GM18907 (cell line): ENCODE data around the gene QKI.
"Not testable (repeated sequence)": the region's sequence is repeated elsewhere in the genome, so short reads cannot be mapped to it uniquely, and the experiment has no call there.

ENCODE experiments used
- ATAC-seq: cut with Tn5 transposase; IDR thresholded peaks from one replicate; pipeline ENCODE4 v1.9.1; 2021; ENCODE audit warnings: mild to moderate bottlenecking, moderate library complexity; ENCODE audit not compliant: unreplicated experiment

The QKI gene

GRCh38 chr6:163438298-163438939, 23.9 kb downstream of the QKI start:
- no peak for ATAC-seq

- peak; percentile 75 for ATAC-seq
Observed at GRCh38 chr6:163438940-163439335, 24.4 kb downstream of the QKI start.

- ATAC-seq = not testable (repeated sequence)
Observed at GRCh38 chr6:163439390-163439789, 24.9 kb downstream of the QKI start.

- ATAC-seq = no peak
Observed at GRCh38 chr6:163439997-163440396, 25.5 kb downstream of the QKI start.

- ATAC-seq = no peak
Observed at GRCh38 chr6:163442336-163442735, 27.8 kb downstream of the QKI start.

GRCh38 chr6:163444077-163444476, 29.6 kb downstream of the QKI start:
- ATAC-seq = no peak

- ATAC-seq = no peak
Observed at GRCh38 chr6:163446549-163446948, 32.0 kb downstream of the QKI start.

GRCh38 chr6:163449076-163449475, 34.6 kb downstream of the QKI start:
- ATAC-seq = no peak

GRCh38 chr6:163454425-163454824, 39.9 kb downstream of the QKI start:
- no peak for ATAC-seq

GRCh38 chr6:163455552-163455951, 41.0 kb downstream of the QKI start:
- no peak for ATAC-seq

GRCh38 chr6:163457637-163458561, 43.4 kb downstream of the QKI start:
- peak; percentile 31 for ATAC-seq

- ATAC-seq = no peak
Observed at GRCh38 chr6:163459007-163459406, 44.5 kb downstream of the QKI start.

GRCh38 chr6:163459536-163459935, 45.0 kb downstream of the QKI start:
- no peak for ATAC-seq

- peak; percentile 90 for ATAC-seq
Observed at GRCh38 chr6:163460307-163460782, 45.8 kb downstream of the QKI start.

GRCh38 chr6:163461696-163462095, 47.2 kb downstream of the QKI start:
- ATAC-seq = peak; percentile 35

GRCh38 chr6:163463180-163463579, 48.7 kb downstream of the QKI start:
- no peak for ATAC-seq

- no peak for ATAC-seq
Observed at GRCh38 chr6:163463795-163464194, 49.3 kb downstream of the QKI start.

GRCh38 chr6:163466839-163467390, 52.4 kb downstream of the QKI start:
- ATAC-seq = no peak

- no peak for ATAC-seq
Observed at GRCh38 chr6:163468738-163469137, 54.2 kb downstream of the QKI start.

GRCh38 chr6:163469459-163469985, 55.0 kb downstream of the QKI start:
- ATAC-seq = no peak

- no peak for ATAC-seq
Observed at GRCh38 chr6:163470611-163471010, 56.1 kb downstream of the QKI start.
